GM21619 (cell line): ENCODE measurements around the gene NPL.

ENCODE experiments used
- ATAC-seq: cut with Tn5 transposase; IDR thresholded peaks from one replicate; pipeline ENCODE4 v1.9.1; 2021; ENCODE audit not compliant: unreplicated experiment

The NPL gene

DNA sequence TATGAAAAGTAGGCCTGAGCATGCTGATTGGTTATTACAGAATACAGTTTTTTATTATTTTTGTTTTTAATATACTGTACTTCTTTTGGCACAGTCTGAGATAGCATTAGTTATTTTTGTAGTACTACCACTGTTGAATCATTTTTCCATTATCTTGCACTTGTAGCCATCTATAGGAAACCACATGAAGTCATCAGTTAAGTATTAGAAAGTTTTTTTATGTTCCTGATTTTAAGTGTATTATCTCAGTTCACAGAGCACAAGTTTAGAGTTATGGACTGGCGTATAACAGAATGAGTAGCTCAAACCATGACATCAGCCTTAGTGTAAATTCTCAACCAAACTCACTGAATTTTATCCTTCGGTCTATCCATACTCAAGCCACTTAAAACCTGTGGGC lies 72.4 kb downstream of the NPL start:
- no peak for ATAC-seq

DNA sequence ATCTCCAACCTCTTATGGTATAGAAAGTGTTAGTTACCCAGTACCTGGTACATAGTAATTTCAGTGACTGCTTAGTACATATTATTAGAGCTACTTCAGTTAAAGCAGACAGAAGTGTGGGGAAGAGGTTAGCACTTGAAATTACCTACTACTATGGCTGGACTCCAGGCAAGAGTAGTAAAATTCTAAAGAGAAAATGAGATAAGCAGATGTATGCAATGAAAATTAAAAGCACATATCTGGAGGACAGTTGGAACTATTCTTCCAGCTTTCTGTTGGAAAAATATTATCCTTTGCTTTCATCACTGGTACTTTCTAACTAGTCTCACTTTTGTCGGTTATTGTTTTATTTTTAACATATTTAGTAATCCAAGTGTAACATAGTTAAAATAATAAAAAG lies 73.3 kb downstream of the NPL start:
- ATAC-seq: no peak

DNA sequence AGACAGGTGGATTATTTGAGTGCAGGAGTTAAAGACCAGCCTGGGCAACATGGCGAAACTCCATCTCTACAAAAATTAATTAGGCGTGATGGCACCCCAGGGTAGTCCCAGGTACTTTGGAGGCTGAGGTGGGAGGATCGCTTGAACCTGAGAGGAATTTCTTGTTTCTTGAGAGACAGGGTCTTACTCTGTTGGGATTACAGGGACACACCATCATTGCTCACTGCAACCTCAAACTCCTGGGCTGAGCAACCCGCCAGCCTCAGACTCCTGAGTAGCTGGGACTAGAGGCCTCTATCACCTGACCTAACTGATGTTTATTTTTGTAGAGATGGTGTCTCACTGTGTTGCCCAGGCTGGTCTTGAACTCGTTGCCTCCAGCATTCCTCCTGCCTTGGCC lies 74.4 kb downstream of the NPL start:
- no peak for ATAC-seq

DNA sequence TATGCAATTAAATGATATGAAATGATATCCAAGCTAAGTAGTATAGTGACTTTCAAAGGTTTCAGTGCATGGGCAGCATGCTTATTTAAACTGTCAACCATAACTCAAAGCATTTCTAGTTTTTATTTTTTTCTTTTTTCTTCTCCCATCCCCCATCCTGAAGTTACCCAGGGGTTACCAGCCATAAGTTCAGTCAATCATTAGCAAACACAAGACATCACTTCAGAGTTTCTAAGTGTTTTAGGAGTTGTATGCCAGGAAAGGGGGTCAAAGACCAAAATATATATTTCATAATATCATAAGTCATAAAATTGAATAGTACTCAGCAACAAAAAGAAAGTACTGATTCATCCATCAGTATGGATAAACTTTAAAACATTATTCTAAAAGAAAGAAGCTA lies 78.3 kb downstream of the NPL start:
- ATAC-seq: no peak

DNA sequence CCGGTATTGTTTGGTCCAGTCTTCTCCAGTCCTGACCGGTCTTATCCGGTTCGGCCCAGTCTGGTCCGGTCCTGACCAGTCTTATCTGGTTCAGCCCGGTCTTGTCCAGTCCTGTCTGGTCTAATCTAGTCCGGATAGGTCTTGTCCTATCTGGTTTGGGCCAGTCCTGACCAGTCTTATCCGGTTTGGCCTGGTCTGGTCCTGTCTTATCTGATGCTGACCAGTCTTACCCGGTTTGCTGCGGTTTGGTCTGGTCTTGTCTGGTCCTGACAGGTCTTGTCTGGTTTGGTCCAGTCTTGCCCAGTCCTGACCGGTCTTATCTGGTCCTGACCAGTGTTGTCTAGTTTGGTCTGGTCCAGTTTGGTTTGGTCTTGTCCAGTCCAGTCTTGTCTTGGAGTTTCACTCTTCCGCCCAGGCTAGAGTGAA lies 79.7 kb downstream of the NPL start:
- ATAC-seq: no peak

DNA sequence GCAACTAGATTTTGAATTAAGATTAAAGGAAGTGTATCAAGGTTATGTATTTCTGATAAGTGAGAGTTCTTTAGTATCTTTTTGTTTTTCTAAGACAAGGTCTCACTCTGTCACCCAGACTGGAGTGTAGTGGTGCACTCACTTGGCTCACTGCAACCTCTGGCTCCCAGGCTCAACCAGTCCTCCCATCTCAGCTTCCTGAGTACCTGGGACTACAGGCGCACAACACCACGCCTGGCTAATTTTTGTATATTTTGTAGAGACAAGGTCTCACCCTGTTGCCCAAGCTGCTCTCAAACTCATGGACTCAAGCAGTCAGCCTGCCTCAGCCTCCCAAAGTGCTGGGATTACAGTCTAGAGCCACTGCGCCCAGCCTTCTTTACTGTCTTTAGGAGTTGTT lies 83.3 kb downstream of the NPL start:
- no peak for ATAC-seq

DNA sequence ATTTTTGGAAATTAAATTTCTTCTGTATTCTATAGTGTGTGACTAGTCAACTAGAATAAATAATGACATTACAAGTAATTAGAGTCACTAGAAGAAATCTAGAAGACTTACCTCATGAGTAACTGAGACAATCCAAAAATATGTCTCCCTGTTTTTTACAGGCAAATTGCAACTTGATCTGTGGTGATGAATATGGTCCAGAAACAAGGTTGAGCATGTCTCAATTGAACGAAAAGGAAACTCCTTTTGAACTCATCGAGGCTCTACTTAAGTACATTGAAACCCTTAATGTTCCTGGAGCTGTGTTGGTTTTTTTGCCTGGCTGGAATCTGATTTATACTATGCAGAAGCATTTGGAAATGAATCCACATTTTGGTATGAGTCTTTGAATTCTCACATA lies 86.3 kb downstream of the NPL start:
- no peak for ATAC-seq

DNA sequence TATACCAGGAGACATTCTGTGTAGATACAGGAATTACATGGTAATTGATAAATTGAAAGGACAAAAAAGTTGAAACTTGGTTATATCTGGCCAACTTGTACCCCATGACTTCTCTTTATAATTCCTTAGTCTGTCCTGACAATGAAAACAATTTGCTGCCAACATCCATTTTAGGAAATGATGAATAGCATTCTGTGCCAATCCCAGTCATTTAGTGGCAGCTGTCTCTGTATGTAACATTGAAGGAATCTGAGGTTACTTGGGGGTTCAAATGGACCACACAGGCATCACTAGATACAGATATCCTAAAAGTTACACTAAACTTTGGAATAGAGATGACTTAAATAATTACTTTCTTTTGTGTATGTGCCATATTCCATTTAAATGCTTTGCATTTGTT lies 87.8 kb downstream of the NPL start:
- ATAC-seq: no peak

DNA sequence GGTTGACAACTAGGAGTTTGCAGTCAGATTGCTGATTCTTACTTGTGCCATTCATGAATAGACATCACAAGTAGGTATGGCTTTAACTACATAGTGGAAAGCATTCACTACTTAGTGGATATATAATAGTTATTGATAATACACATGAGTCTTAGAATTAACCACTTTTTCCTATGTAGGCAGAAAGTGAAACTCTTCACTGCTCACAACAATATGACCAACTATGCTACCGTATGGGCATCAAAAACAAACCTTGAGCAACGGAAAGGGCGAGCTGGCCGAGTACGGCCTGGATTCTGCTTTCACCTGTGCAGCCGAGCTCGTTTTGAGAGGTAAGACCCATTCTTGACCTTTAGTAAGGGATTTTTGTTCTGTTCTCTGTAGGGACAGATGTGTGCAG lies 88.3 kb downstream of the NPL start:
- no peak for ATAC-seq
